Naive thymus-derived CD8-positive, alpha-beta T cell (primary cell): ENCODE data around the gene OR10A6. TPM values are rescaled to one million over a fixed set of nuclear protein-coding genes. Genes with fewer than 3 reads are reported as not detected.

Experiments
- ATAC-seq, 2 donors: fragments of 150-1000 bp; cut with Tn5 transposase in 1 of 2; sonication (Bioruptor Pico), chemical (Tn5 transposase) in 1 of 2; 1 replicate in 1 of 2; 2 replicates in 1 of 2; pipeline ENCODE4 v1.10.0; 2021; ENCODE audit warnings: mild to moderate bottlenecking in 2 of 2, moderate library complexity in 2 of 2
- POLR2A ChIA-PET: fragments of 350-600 bp; sonication (Branson Sonifier 250); formaldehyde crosslinking; loops from one replicate; lab custom pipeline; 2021; ENCODE audit warnings: antibody characterized with exemption; lab: Charles Lee
- DNase-seq, 10 donors: peaks; one replicate each; pipeline versions ENCODE4 v3.0.0 to v3.0.0-alpha.2; 2020 to 2022
- H3K27ac Mint-ChIP-seq, 10 donors: one replicate each; pipeline ENCODE4 v1.8.0; 2020 to 2022; ENCODE audit warnings: mild to moderate bottlenecking in 10 of 10, mixed read lengths in 10 of 10, moderate library complexity in 4 of 10, inconsistent platforms in 1 of 10
- H3K27me3 Mint-ChIP-seq, 5 donors: one replicate each; pipeline ENCODE4 v1.8.0; 2021 to 2022; ENCODE audit warnings: mixed read lengths in 5 of 5
- H3K36me3 Mint-ChIP-seq, 3 donors: one replicate each; pipeline ENCODE4 v1.8.0; 2020 to 2022; ENCODE audit warnings: mixed read lengths in 3 of 3, mild to moderate bottlenecking in 2 of 3, inconsistent platforms in 1 of 3
- H3K4me1 Mint-ChIP-seq, 4 donors: one replicate each; pipeline ENCODE4 v1.8.0; 2021 to 2022; ENCODE audit warnings: mixed read lengths in 4 of 4
- H3K4me3 Mint-ChIP-seq, 10 donors: one replicate each; pipeline ENCODE4 v1.8.0; 2020 to 2022; ENCODE audit warnings: mild to moderate bottlenecking in 10 of 10, mixed read lengths in 10 of 10, moderate library complexity in 6 of 10, inconsistent platforms in 1 of 10
- H3K9me3 Mint-ChIP-seq, 9 donors: one replicate each; pipeline ENCODE4 v1.8.0; 2020 to 2022; ENCODE audit warnings: mixed read lengths in 9 of 9, mild to moderate bottlenecking in 3 of 9, inconsistent platforms in 1 of 9, moderate library complexity in 1 of 9
- polyA plus RNA-seq, 3 donors: library from polyadenylated mRNA; unstranded; fragments of 300-500 nt; fragmentation: Illumina TruSeq; gene quantifications; one replicate each; pipeline ENCODE4 v1.2.3, GENCODE V29; 2021
- total RNA-seq, 8 experiments: library from RNA in 2 of 8; stranded (reverse) in 2 of 8; gene quantifications; one replicate each; pipeline ENCODE4 v1.2.3 and lab custom pipeline; 2021 to 2026

Gene OR10A6
- total and polyA plus RNA-seq, 5 experiments from 2014 or later, result not detected

DNA sequence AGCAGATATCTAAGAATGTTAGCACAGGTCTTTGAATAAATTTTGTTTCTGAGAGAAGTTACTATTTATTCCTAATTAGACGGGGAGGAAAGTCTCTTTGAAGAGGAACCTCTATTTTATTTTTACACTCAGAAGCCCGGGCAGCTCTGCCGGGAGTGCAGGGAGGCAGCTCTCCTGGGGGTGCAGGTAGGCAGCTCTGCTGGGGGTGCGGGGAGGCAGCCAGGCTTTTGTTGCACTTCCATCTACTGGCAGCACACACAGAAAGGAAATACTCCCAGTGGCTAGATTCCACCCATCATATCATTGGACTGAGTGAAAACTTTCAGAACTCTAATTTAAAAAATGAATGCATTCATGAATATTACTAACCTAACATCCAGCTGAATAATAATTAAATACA, 24.6 kb downstream of the OR10A6 start:
- Mint-ChIP-seq H3K36me3 (no peaks in the 10 kb centered on the region), H3K27me3 (peaks cover 6 to 59% (median 20%) of the 10 kb centered on the region in 5 donors), H3K4me3 (no peak overlapping the region), H3K27ac (no peak overlapping the region), H3K4me1 (no peaks in the 10 kb centered on the region), H3K9me3 (no peaks in the 10 kb centered on the region)
- POLR2A ChIA-PET, result no interaction called here
- ATAC-seq (no peak), DNase-seq (no peak)

- Mint-ChIP-seq H3K9me3 (no peaks in the 10 kb centered on the region), H3K36me3 (no peaks in the 10 kb centered on the region), H3K4me3 (no peak overlapping the region), H3K27me3 (peaks cover 6 to 63% (median 20%) of the 10 kb centered on the region in 5 donors), H3K27ac (no peak overlapping the region), H3K4me1 (no peaks in the 10 kb centered on the region)
- ATAC-seq (no peak), DNase-seq (no peak)
- POLR2A ChIA-PET, result no interaction called here
Observed at GRCh38 chr11:7905961-7906429, 25.1 kb downstream of the OR10A6 start.

DNA sequence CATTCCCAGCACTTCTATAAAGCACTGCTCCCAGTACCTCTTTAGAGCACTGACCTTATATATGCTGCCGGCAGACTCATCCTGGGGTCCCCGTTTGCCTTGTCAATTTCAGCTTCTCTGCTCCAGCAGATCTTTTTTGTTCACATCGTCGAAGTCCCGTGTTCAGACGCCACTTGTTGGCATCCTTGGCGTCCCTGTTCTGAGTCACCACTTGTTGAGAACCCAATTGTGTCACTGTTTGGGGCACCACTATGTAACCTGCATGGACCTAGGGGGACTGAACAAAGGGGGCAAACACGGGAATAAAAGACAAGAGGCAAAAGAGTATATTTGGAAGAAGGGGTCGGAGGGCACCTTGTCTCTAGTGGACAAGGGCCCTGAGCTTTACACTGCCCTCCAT, 25.5 kb downstream of the OR10A6 start:
- Mint-ChIP-seq H3K27me3 (peaks cover 6 to 63% (median 20%) of the 10 kb centered on the region in 5 donors), H3K9me3 (no peaks in the 10 kb centered on the region), H3K4me3 (no peak overlapping the region), H3K36me3 (no peaks in the 10 kb centered on the region), H3K4me1 (no peaks in the 10 kb centered on the region), H3K27ac (no peak overlapping the region)
- no peak for ATAC-seq
- no peak for DNase-seq
- POLR2A ChIA-PET, result no interaction called here

- H3K27ac Mint-ChIP-seq, result no peak overlapping the region
- H3K4me3 Mint-ChIP-seq, result no peak overlapping the region
- ATAC-seq (no peak), DNase-seq (no peak)
- POLR2A ChIA-PET, result no interaction called here
- no peaks in the 10 kb centered on the region for H3K4me1 Mint-ChIP-seq
- H3K36me3 Mint-ChIP-seq, result no peaks in the 10 kb centered on the region
- peaks cover 2 to 56% (median 15%) of the 10 kb centered on the region in 5 donors for H3K27me3 Mint-ChIP-seq
- H3K9me3 Mint-ChIP-seq, result peaks cover 0 to 2% (median 0%) of the 10 kb centered on the region in 9 donors
Observed at GRCh38 chr11:7904917-7905316, 26.2 kb downstream of the OR10A6 start.

DNA sequence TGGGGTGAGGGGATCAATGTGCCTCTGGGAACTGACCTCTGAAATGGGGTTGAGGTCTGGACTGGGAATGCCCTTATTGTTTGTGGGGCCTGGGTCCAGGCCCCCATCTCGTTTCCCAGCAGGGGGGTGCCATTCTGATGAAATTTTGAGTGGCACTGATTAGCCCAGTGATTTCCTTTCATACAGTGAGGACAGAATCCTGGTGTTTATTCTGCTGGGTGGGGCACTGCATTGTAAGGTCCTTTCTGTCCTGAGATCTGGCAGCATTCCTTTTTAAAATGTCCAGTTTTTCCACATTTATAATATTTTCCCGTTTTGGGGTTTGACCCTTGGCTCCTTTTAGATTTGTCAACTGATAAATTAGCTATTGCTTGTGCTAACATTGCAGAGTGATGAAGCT, 27.1 kb downstream of the OR10A6 start:
- no peak for DNase-seq
- Mint-ChIP-seq H3K27ac (no peak overlapping the region), H3K4me1 (no peaks in the 10 kb centered on the region), H3K9me3 (peaks cover 0 to 12% (median 0%) of the 10 kb centered on the region in 9 donors), H3K27me3 (peaks cover 0 to 52% (median 16%) of the 10 kb centered on the region in 5 donors), H3K36me3 (peaks cover 0 to 5% (median 0%) of the 10 kb centered on the region in 3 donors), H3K4me3 (no peak overlapping the region)
- no peak for ATAC-seq
- POLR2A ChIA-PET, result no interaction called here

- no peak for DNase-seq
- Mint-ChIP-seq H3K4me3 (no peak overlapping the region), H3K36me3 (peaks cover 0 to 5% (median 0%) of the 10 kb centered on the region in 3 donors), H3K27me3 (peaks cover 3 to 46% (median 16%) of the 10 kb centered on the region in 5 donors), H3K9me3 (peaks cover 0 to 16% (median 0%) of the 10 kb centered on the region in 9 donors), H3K4me1 (no peaks in the 10 kb centered on the region), H3K27ac (no peak overlapping the region)
- POLR2A ChIA-PET, result no interaction called here
- no peak for ATAC-seq
Observed at GRCh38 chr11:7901319-7901854, 29.7 kb downstream of the OR10A6 start.

DNA sequence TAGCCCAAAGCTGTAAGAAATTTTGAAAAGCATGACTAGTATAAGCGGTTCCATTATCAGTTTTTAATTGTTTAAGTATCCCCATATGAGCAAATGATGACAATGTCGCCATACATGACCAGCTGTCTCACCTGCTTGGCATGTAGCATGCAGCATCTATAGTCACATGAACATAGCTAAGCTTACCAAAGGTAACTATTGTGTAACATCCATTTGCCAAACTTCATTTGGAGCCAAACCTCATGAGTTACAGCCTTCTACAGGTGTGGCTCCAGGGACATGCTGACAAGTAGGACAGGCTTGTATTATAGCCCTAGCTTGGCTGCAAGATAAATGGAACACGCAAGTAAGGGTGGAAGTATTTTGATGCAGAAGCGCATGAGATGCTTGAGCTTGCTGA, 30.4 kb downstream of the OR10A6 start:
- no peak overlapping the region for H3K27ac Mint-ChIP-seq
- POLR2A ChIA-PET, result no interaction called here

DNA sequence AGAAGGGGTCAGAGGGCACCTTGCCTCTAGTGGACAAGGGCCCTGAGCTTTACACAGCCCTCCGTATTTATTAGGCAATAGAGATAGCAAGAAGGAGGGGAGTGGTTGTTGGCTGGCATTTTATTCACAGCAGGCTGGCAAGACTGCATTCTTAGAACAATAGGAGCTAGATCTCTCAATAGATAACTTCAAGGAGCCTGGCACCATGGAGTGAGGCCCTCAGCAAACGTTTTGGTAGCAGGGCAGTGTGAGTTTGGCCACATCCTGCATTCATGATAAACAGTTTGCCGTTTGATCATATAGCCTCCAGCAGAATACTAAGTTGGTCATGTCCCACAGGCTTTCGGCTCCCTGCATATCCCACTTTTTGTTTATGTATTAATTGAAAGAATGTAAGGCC, 31.6 kb downstream of the OR10A6 start:
- no peak overlapping the region for H3K27ac Mint-ChIP-seq
- ATAC-seq (no peak), DNase-seq (no peak)
- H3K27me3 Mint-ChIP-seq, result peaks cover 3 to 36% (median 10%) of the 10 kb centered on the region in 5 donors
- H3K4me3 Mint-ChIP-seq, result no peak overlapping the region
- POLR2A ChIA-PET, result no interaction called here
- peaks cover 0 to 5% (median 0%) of the 10 kb centered on the region in 3 donors for H3K36me3 Mint-ChIP-seq
- peaks cover 0 to 21% (median 5%) of the 10 kb centered on the region in 9 donors for H3K9me3 Mint-ChIP-seq
- no peaks in the 10 kb centered on the region for H3K4me1 Mint-ChIP-seq

More for the DNA sequence above, 30.4 kb downstream of the OR10A6 start:
- ATAC-seq (no peak), DNase-seq (no peak)
- no peak overlapping the region for H3K4me3 Mint-ChIP-seq
- peaks cover 3 to 41% (median 15%) of the 10 kb centered on the region in 5 donors for H3K27me3 Mint-ChIP-seq
- peaks cover 0 to 5% (median 0%) of the 10 kb centered on the region in 3 donors for H3K36me3 Mint-ChIP-seq
- peaks cover 0 to 16% (median under 1%) of the 10 kb centered on the region in 9 donors for H3K9me3 Mint-ChIP-seq
- no peaks in the 10 kb centered on the region for H3K4me1 Mint-ChIP-seq

- DNase-seq (no peak), ATAC-seq (no peak)
- Mint-ChIP-seq H3K9me3 (peaks cover 0 to 21% (median 5%) of the 10 kb centered on the region in 9 donors), H3K27me3 (peaks cover 3 to 34% (median 6%) of the 10 kb centered on the region in 5 donors), H3K27ac (no peak overlapping the region), H3K4me3 (no peak overlapping the region), H3K4me1 (no peaks in the 10 kb centered on the region), H3K36me3 (peaks cover 0 to 5% (median 0%) of the 10 kb centered on the region in 3 donors)
- POLR2A ChIA-PET, result no interaction called here
Observed at GRCh38 chr11:7898666-7899283, 32.3 kb downstream of the OR10A6 start.

DNA sequence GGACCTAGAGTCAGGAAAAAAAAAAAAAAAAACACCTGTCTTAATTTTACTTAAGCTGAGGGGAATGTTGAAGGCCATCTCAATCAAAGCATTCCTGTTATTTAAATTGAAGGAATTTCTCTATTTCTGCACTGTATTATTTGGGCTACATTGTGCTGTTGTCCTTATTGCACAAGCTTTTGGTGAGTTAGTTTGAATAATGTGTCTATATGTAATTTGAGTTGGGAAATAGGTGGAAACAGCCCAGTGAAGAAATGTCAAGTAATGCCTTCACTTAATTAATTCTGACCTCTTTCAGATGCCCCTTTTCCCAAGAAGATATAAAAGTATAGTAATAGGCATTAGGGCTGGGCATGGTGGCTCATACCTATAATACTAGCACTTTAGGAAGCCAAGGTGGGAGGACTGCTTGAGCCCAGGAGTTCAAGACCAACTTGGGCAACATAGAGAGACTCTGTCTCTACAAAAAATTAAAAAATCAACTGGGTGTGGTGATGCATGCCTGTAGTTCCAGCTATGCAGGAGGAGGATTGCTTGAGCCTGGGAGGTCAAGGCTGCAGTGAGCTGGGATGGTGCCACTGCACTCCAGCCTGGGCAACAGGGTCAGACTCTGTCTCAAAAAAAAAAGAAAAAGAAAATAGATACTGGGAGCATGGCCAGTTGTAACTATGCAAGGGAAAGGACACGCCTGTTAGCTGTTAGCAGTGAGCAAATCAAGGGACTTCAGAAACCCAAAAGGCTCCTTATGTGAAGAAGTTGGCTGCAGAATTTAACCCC, 34.9 kb downstream of the OR10A6 start:
- H3K36me3 Mint-ChIP-seq, result peaks cover 0 to 5% (median 0%) of the 10 kb centered on the region in 3 donors
- no peak for ATAC-seq
- H3K9me3 Mint-ChIP-seq, result peaks cover 0 to 21% (median 5%) of the 10 kb centered on the region in 9 donors
- no peak for DNase-seq
- H3K4me3 Mint-ChIP-seq, result no peak overlapping the region
- no peak overlapping the region for H3K27ac Mint-ChIP-seq
- POLR2A ChIA-PET, result no interaction called here
- peaks cover 1 to 9% (median 4%) of the 10 kb centered on the region in 4 donors for H3K4me1 Mint-ChIP-seq
- peaks cover 3 to 10% (median 3%) of the 10 kb centered on the region in 5 donors for H3K27me3 Mint-ChIP-seq

DNA sequence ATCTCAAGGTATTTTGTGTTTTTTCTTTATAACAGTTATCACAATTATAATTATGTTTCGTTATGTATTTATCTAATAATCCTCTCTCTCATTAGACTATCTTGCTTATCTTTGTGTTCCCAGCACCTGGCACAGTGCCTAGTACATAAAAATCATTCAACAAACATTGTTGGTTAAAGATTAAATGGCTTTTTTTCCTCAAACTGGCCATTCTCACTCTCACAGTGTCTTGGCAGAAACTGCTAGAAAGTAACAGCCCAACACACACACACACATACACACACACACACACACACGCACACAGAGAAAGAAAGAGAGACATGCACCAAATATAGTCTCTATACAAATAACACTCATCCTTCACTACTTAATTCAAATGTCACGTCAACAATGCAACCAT, 36.8 kb downstream of the OR10A6 start:
- peaks cover 0 to 8% (median 3%) of the 10 kb centered on the region in 5 donors for H3K27me3 Mint-ChIP-seq
- H3K4me3 Mint-ChIP-seq, result no peak overlapping the region
- H3K9me3 Mint-ChIP-seq, result peaks cover 0 to 12% (median 3%) of the 10 kb centered on the region in 9 donors
- peaks cover 0 to 3% (median 0%) of the 10 kb centered on the region in 3 donors for H3K36me3 Mint-ChIP-seq
- ATAC-seq (no peak), DNase-seq (no peak)
- peak overlapping the region in 1 of 10 donors; percentile 36 for H3K27ac Mint-ChIP-seq
- H3K4me1 Mint-ChIP-seq, result peaks cover 1 to 16% (median 6%) of the 10 kb centered on the region in 4 donors
- POLR2A ChIA-PET, result no interaction called here

DNA sequence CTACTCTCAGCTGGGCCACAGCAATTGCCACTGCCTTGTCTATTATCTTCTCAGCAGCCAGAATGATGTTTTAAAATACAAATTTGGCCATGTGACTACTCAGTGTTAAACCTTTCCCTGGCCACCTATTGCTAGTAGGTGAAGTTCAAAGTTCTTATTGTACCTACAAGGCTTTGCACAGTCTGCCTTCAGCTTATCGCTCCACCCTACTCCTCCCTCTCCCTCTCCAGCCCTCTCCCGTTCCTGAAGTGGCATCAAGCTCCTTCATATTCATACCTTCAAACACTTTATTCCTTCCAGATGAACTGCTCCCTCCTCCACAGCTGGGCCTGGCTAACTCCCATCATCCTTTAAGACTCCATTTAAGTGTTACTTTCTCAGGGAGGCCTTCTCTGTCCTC, 37.3 kb downstream of the OR10A6 start:
- peaks cover 1 to 16% (median 6%) of the 10 kb centered on the region in 4 donors for H3K4me1 Mint-ChIP-seq
- H3K27ac Mint-ChIP-seq, result peak overlapping the region in 1 of 10 donors; percentile 36
- POLR2A ChIA-PET, result interaction anchor here (1.9 kb wide), 1 partner anchor 93 kb away, joined by 4 read pairs; the partner anchor contains the start of gene EIF3F
- peaks cover 0 to 7% (median 0%) of the 10 kb centered on the region in 9 donors for H3K9me3 Mint-ChIP-seq
- H3K27me3 Mint-ChIP-seq, result peaks cover 0 to 7% (median 3%) of the 10 kb centered on the region in 5 donors
- H3K36me3 Mint-ChIP-seq, result no peaks in the 10 kb centered on the region
- ATAC-seq (no peak), DNase-seq (no peak)
- H3K4me3 Mint-ChIP-seq, result no peak overlapping the region
